GM23248 (cell line): ENCODE data around the gene STIL.

Experiments
- EZH2 ChIP-seq: fragments of 200-600 bp; sonication (generic); IDR thresholded peaks from 2 replicates; pipeline ENCODE4 v1.6.1; 2018; ENCODE audit warnings: antibody characterized with exemption, mild to moderate bottlenecking; ENCODE audit not compliant: insufficient read depth, poor library complexity, severe bottlenecking
- EZH2phosphoT487 ChIP-seq: fragments of 200-600 bp; sonication (generic); IDR thresholded peaks from 2 replicates; pipeline ENCODE4 v1.6.1; 2018; ENCODE audit warnings: antibody characterized with exemption, moderate library complexity, mild to moderate bottlenecking, low read depth; ENCODE audit not compliant: insufficient read depth

- TF ChIP-seq EZH2phosphoT487 (no peak), EZH2 (no peak)
Observed at GRCh38 chr1:47262787-47263413, 51.0 kb downstream of the STIL start.
